Stimulated activated CD8-positive, alpha-beta memory T cell treated with anti-CD3 and anti-CD28 coated beads, Interleukin-12 subunit alpha, Interleukin-12 subunit beta, amount 100 ng/mL, for 4 hours (primary cell): ENCODE data around the gene SLC25A17.
"Not testable (repeated sequence)": the region's sequence is repeated elsewhere in the genome, so short reads cannot be mapped to it uniquely, and the experiment has no call there.

Experiments
- DNase-seq: peaks from one replicate; pipeline ENCODE4 v3.0.0-alpha.2; 2020; ENCODE audit warnings: low read depth

Gene SLC25A17

DNA sequence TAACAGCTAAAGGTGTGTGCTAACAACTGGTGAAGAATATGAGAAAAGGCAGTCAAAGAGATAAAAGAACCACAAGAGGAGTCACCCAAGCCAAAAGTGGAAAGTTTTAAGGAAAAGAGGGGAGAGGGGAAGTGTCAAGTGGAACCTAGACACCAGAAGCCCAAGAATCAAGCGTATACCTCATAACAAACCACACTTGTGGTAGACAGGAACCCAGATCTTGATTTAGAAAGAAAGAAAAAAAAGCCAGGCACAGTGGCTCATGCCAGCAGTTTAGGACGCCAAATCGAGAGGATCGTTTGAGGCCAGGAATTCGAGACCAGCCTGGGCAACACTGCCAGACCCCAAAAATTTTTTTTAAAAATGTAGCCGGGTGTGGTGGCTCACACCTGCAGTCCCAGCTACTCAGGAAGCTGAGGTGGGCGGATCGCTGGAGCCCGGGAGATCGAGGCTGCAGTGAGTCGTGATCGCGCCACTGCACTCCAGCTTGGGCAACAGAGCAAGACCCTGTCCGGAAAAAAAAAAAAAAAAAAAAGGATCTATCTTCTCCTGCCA, 877 bp downstream of the SLC25A17 start:
- DNase-seq: no peak

GRCh38 chr22:40817737-40818136, 1.4 kb downstream of the SLC25A17 start:
- DNase-seq: no peak

GRCh38 chr22:40813912-40814315, 5.2 kb downstream of the SLC25A17 start:
- no peak for DNase-seq

DNA sequence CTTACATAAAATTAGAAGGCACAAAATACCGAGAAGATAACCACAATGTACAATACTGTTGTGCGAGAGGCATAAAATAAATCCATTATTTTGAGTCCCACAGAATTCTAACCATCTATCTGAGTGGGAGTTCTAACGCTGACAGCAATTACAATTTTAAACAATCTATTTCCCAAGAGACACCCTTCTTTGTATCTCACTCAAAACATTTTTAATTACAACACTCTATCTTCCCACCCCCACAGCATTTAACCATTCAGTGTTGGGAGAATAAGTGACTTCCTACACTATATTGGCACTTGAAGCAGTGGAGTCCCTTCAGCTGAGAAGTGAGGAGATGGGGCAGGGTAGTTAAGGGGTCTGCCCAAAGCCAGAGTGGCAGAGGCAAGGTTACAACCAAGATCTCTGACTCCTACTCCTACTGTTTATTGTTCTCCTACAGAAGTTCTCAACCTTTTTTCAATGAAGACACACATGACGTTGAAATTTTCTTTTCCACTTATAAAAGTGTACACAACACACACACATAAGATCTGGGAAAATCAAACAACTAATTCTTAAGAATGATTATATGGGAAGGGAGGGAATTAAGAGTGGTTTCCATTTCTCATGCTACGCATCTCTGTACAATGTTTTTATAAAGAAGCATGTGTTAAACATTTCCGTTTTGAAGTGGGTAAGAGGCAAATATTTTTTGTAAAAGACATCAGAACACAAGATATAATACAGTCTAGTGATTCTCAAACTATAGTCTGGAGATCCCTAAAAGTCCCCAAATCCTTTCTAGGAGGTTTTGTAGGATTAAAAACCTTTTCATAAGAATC, 10.9 kb downstream of the SLC25A17 start:
- DNase-seq: no peak

GRCh38 chr22:40806711-40807110, 12.4 kb downstream of the SLC25A17 start:
- DNase-seq: no peak

DNA sequence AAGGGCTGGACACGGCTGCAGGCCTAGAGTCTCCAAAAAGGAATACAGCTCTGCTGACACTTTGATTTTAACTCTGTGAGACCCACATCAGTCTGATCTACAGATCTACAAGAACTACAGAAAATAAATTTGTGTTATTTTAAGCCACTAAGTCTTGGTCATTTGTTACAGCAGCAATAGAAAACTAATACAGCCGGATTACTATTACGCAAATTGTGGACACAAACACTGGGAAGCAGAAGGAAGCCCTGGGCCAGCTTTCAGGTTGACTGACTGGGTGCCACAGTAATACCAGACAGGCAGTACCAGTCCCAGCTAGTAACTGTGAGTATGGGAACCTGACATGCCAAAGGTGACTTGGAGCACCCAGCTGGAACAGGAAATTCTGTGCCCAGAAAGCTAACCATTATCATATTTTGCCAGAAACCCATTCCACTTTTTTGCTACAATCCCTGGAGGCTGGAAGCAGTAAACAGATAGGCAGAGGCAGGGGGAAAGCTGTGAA, 13.4 kb downstream of the SLC25A17 start:
- DNase-seq: no peak

DNA sequence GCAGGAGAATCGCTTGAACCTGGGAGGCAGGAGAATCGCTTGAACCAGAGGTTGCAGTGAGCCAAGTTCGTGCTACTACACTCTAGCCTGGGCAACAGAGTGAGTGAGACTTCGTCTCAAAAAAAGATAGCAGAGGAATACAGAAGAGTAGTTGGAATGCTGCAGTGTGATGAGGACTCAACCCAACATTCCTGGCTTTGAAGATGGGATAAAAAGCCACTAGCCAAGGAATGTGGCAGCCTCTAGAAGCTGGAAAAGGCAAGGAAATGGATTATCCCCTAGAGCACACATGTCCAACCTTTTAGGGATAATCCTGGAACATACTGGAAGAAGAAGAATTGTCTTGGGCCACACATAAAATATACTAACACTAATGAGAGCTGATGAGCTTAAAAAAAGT, 13.9 kb downstream of the SLC25A17 start:
- no peak for DNase-seq

DNA sequence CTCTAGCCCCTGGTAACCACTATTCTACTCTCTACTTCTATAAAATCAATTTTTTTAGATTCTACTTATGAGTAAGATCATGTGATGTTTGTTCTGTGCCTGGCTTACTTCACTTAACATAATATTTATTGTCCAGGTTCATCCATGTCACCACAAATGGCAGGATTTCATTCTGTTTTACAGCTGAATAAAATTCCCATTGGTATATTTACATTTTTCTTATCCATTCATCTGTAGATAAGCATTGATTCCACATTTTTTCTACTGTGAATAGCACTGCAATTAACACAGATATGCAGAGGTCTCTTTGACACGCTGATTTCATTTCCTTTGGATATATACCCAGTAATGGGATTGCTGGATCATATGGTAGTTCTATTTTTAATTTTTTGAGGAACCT, 15.8 kb downstream of the SLC25A17 start:
- no peak for DNase-seq

DNA sequence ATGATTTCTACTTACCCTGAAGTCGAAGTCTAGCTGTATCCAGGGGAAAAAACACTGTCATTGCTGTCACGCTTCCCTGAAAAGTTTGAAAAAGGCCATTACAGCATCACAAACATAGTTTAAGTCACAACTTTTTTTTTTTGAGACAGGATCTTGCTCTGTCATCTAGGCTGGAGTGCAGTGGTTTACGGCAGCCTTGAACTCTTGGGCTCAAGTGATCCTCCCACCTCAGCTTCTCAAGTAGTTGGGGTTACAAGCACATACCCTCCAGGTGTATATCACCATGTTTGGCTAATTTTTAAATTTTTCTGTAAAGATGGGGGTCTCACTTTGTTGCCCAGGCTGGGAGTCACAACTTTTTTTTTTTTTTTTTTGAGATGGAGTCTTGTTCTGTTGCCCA, 20.1 kb downstream of the SLC25A17 start:
- no peak for DNase-seq

DNA sequence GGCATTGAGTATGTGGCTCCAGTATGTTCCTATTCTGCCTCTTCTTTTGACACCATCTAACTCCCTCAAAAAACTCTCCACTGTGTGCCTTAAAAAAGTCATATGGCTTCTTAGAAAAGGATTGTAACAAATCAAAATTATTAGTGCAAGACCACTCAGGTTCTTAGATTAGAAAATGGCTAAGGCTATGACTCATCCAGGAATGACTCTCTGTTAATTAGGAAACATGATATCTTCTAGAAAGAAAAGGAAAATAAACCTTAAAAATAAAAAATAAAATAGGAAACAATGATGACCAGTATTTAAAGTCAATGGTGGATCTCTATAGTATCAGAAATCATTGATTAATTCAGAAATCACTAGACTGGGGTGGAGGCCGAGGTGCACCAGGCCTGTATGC, 21.7 kb downstream of the SLC25A17 start:
- no peak for DNase-seq

- DNase-seq: no peak
These were observed 26.7 kb downstream of the SLC25A17 start for GRCh38 chr22:40792451-40792850.

DNA sequence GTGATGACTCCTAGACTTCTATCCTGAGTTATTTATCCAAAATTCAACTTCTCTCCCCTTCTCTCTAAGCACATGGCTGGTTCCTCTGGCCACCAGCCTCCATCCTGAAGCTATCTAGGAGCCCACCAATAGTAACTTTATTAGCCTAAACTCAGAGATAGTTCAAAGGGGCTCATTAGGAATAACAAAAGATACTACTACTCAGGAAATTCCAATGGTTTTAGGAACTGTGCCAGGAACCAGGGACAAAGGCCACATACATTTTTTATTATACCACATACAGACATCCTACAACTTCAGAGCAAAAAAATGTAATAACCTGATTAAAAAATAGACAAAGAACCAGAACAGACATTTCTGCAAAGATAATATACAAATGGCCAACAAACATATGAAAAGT, 27.9 kb downstream of the SLC25A17 start:
- no peak for DNase-seq

- no peak for DNase-seq
These were observed 30.0 kb downstream of the SLC25A17 start for GRCh38 chr22:40789131-40789530.

DNA sequence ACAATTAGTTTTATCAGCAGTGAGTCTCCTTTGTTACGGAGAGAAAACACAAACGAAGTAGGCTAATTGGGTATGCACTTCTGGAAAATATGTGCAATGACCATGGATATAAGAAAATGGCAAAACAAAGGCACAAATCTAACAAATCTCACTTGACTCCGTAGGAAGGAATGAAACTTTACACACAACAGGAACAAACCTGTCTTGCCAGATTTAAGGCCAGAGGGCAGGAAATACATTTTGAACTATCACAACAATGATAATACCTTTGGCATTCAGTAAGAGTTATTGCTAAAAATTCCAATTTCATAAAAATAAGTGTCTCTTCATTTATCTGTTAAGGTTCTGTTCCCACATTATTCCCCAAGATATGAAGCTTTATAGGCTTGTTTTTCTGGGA, 36.6 kb downstream of the SLC25A17 start:
- DNase-seq: no peak

GRCh38 chr22:40781749-40782148, 37.4 kb downstream of the SLC25A17 start:
- not testable (repeated sequence) for DNase-seq

- DNase-seq: no peak
These were observed 49.4 kb downstream of the SLC25A17 start for GRCh38 chr22:40769761-40770160.

- no peak for DNase-seq
These were observed 50.9 kb downstream of the SLC25A17 start for GRCh38 chr22:40768206-40768605.

DNA sequence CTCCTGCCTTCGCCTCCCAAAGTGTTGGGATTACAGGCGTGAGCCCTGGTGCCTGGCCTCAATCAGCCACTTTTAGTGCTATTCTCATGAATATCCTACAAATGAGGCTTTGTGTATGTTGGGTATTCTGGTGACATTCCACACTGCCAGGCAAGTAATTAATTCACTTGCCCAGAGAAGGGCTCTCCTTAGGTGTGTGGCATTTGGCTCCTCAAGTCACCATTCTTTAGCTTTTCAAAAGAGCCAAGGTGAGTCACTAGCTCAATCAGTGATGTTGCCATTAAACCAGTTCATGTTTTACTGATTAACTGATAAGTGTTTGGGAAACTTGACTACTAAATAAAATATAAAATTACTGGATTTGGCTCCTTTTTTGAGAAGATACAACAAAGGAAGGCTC, 52.2 kb downstream of the SLC25A17 start:
- no peak for DNase-seq

DNA sequence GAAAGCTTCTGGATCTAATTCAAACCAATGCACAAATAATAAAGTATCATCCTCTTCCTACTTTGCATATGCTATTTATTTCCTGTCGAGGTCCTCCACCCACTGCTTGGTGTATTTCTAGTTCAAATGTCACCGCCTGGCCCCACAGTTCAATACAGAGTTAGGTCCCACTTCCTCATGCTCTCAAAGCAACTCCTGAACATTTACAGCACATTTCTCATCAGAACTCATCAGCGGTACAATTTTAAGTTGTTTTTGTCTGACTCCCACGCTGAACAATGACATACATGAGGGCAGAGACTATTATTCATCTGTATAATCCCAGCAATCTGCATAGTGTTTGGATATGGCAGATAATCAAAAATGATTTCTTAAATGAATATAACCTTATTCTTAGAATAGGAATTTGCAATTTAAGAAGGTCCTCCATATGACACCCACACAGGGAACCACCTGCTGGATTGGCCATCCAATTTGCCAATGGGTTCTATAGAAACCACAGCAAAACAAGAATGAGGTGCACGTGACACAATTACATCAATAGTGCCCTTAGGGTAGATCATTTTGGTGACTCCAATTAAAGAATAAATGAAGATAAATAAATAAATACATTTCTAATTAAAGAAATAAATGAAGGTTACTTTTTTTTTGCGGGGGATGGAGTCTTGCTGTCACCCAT, 54.2 kb downstream of the SLC25A17 start:
- no peak for DNase-seq

DNA sequence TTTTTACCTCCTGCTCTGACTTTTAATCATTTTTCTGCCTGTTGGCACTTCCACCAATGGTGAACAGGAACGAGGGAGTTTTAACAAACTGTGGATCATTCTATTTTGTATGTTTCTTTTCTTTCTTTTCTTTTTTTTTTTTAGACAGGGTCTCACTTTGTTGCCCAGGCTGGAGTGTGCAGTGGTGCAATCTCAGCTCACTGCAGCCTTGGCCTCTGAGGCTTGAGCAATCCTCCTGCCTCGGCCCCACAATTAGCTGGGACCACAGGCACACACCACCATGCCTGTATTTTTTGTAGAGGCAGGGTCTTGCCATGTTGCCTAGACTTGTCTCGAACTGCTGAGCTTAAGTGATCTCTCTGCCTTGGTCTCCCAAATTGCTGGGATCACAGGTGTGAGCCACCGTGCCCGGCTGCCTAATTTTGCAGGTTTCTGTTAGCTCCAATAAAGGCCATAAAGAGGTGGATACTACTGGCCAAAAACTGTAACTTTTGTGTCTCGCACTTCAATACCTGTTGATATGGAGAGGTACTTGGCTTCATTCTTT, 59.8 kb downstream of the SLC25A17 start:
- DNase-seq: no peak

DNA sequence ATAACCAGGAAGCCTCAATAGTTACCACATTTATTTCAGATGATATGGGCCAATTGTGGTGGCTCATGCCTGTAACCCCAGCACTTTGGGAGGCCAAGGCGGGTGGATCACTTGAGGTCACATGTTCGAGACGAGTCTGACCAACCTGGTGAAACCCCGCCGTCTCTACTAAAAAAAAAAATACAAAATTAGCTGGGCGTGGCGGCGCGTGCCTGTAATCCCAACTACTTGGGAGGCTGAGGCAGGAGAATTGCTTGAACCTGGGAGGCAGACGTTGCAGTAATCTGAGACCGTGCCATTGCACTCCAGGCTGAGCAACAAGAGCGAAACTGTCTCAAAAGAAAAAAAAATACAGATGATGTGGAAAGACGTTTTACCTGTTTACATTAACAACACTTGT, 60.3 kb downstream of the SLC25A17 start:
- not testable (repeated sequence) for DNase-seq

GRCh38 chr22:40758390-40758789, 60.8 kb downstream of the SLC25A17 start:
- DNase-seq: no peak

- no peak for DNase-seq
These were observed 62.1 kb downstream of the SLC25A17 start for GRCh38 chr22:40757071-40757470.
